Thyroid gland (tissue), 4 donors: ENCODE data around the gene TDRD9. TPM values are rescaled to one million over a fixed set of nuclear protein-coding genes. Genes with fewer than 3 reads are reported as not detected.

Experiments used
- DNase-seq, 2 donors: peaks; one replicate each; pipeline ENCODE4 v3.0.0-alpha.2; 2019
- H3K27ac ChIP-seq, 3 donors: fragments of 200-600 bp; sonication (generic); 1 replicate in 2 of 3; 2 replicates in 1 of 3; pipeline ENCODE4 v1.5.1; 2016 to 2019; ENCODE audit warnings: mild to moderate bottlenecking in 1 of 3, moderate library complexity in 1 of 3
- H3K27me3 ChIP-seq: fragments of 200-600 bp; sonication (generic); one replicate; pipeline ENCODE4 v1.5.1; 2019
- H3K36me3 ChIP-seq, 2 donors: fragments of 200-600 bp; sonication (generic); one replicate each; pipeline ENCODE4 v1.5.1; 2016 to 2019
- H3K4me1 ChIP-seq, 2 donors: fragments of 200-600 bp; sonication (generic); one replicate each; pipeline ENCODE4 v1.5.1; 2017 to 2019
- H3K4me3 ChIP-seq, 3 donors: fragments of 200-600 bp; sonication (generic); replicated peaks in 1 of 3; 1 replicate in 2 of 3; 2 replicates in 1 of 3; pipeline ENCODE4 v1.5.1; 2016; ENCODE audit warnings: mild to moderate bottlenecking in 1 of 3
- H3K9me3 ChIP-seq: fragments of 200-600 bp; sonication (generic); one replicate; pipeline ENCODE4 v1.5.1; 2017
- CTCF ChIP-seq, 6 experiments: fragments of 200-600 bp in 3 of 6; fragments of 450-650 bp in 3 of 6; sonication (generic) in 3 of 6; IDR thresholded peaks; one replicate each; pipeline ENCODE4 v1.5.1; 2016 to 2019; ENCODE audit warnings: antibody characterized with exemption in 6 of 6, mild to moderate bottlenecking in 2 of 6, inconsistent platforms in 1 of 6, moderate library complexity in 1 of 6
- POLR2A ChIP-seq, 2 donors: fragments of 450-650 bp; IDR thresholded peaks; one replicate each; pipeline ENCODE4 v1.6.1; 2017; ENCODE audit warnings: antibody characterized with exemption in 2 of 2, mild to moderate bottlenecking in 2 of 2, moderate library complexity in 1 of 2
- WGBS, 2 donors: methylation state at CpG; one replicate each; pipeline ENCODE4 v1.1.5; 2017; 5-methylcytosine and 5-hydroxymethylcytosine counted together
- intact Hi-C: fragments of 100-400 bp; cut with DNase I; formaldehyde crosslinking; loops from one replicate; pipeline ENCODE4 v1.15.1; 2023
- total RNA-seq, 4 donors: library from RNA; depleted of rRNA; stranded (reverse); fragments of >200 nt; gene quantifications; one replicate each; pipeline ENCODE4 v1.2.3, GENCODE V29; 2016

Gene TDRD9
- total RNA-seq, 4 donors from 2014 or later = 27.4 to 85.1 (median 50.0) TPM

- no peaks in the 10 kb centered on the region for H3K27me3 ChIP-seq
- no peaks in the 10 kb centered on the region for H3K9me3 ChIP-seq
- H3K4me1 ChIP-seq = peaks cover 9 to 21% of the 10 kb centered on the region in 2 donors
- no peaks in the 10 kb centered on the region for H3K36me3 ChIP-seq
- TF ChIP-seq CTCF (IDR thresholded peaks at IDR 0.05) = no peak
- no peak for TF ChIP-seq POLR2A (IDR thresholded peaks at IDR 0.05)
- no peak for DNase-seq
- WGBS, 2 donors = 80 to 91% methylated on average over 16 of the region's 16 CpGs
- H3K27ac ChIP-seq = no peak overlapping the region
- no peak overlapping the region for H3K4me3 ChIP-seq
- intact Hi-C loops = loop anchor here (5.0 kb wide), 1 partner anchor 478 kb away; no protein-coding TSS in a partner anchor
Measured at GRCh38 chr14:104084251-104085002, 156.2 kb downstream of the TDRD9 start.

GRCh38 chr14:104085032-104085888 lies 157.0 kb downstream of the TDRD9 start, which contains the start of gene ASPG:
Gene ASPG (plus strand): TSS chr14:104085700. CDS start chr14:104085771, 71 bp downstream.
- no peak within 1 kb of the TSS for H3K27ac ChIP-seq
- DNase-seq = no peak
- H3K36me3 ChIP-seq = no peaks in the 10 kb centered on the region
- WGBS, 2 donors = 51 to 53% methylated on average over 6 to 11 of the region's 70 CpGs
- no peak for TF ChIP-seq CTCF (IDR thresholded peaks at IDR 0.05)
- H3K4me3 ChIP-seq = peak within 1 kb of the TSS in 1 of 3 donors; percentile 23
- no peaks in the 10 kb centered on the region for H3K27me3 ChIP-seq
- peaks cover 9 to 21% of the 10 kb centered on the region in 2 donors for H3K4me1 ChIP-seq
- no peaks in the 10 kb centered on the region for H3K9me3 ChIP-seq
- intact Hi-C loops = no loop called here

GRCh38 chr14:104085889-104086201 lies 157.6 kb downstream of the TDRD9 start:
- no peak overlapping the region for H3K27ac ChIP-seq
- no peaks in the 10 kb centered on the region for H3K27me3 ChIP-seq
- DNase-seq = no peak
- H3K36me3 ChIP-seq = no peaks in the 10 kb centered on the region
- peaks cover 9 to 21% of the 10 kb centered on the region in 2 donors for H3K4me1 ChIP-seq
- intact Hi-C loops = no loop called here
- no peaks in the 10 kb centered on the region for H3K9me3 ChIP-seq
- TF ChIP-seq POLR2A (IDR thresholded peaks at IDR 0.05) = no peak
- TF ChIP-seq CTCF (IDR thresholded peaks at IDR 0.05) = no peak
- 100% methylated on average over 1 of the region's 29 CpGs; no CpG with 5 or more reads in 1 of the 2 donors for WGBS, 2 donors
- H3K4me3 ChIP-seq = peak overlapping the region in 1 of 3 donors; percentile 23

GRCh38 chr14:104086210-104086660 lies 158.0 kb downstream of the TDRD9 start:
- H3K27me3 ChIP-seq = no peaks in the 10 kb centered on the region
- no peak for DNase-seq
- H3K4me1 ChIP-seq = peaks cover 9 to 21% of the 10 kb centered on the region in 2 donors
- no peaks in the 10 kb centered on the region for H3K9me3 ChIP-seq
- H3K36me3 ChIP-seq = no peaks in the 10 kb centered on the region
- intact Hi-C loops = no loop called here
- no peak overlapping the region for H3K27ac ChIP-seq
- TF ChIP-seq CTCF (IDR thresholded peaks at IDR 0.05) (no peak), POLR2A (IDR thresholded peaks at IDR 0.05) (no peak)
- no peak overlapping the region for H3K4me3 ChIP-seq
- WGBS, 2 donors = no CpG with 5 or more reads among the region's 13 CpGs
